ENCODE results near the gene KRT34. TPM values are rescaled to one million over a fixed set of nuclear protein-coding genes. Genes with fewer than 3 reads are reported as not detected.
"Not testable (repeated sequence)": the region's sequence is repeated elsewhere in the genome, so short reads cannot be mapped to it uniquely, and the experiment has no call there.

Gene KRT34
- total and polyA plus RNA-seq, 2 donors from 2014 or later, result not detected

DNA sequence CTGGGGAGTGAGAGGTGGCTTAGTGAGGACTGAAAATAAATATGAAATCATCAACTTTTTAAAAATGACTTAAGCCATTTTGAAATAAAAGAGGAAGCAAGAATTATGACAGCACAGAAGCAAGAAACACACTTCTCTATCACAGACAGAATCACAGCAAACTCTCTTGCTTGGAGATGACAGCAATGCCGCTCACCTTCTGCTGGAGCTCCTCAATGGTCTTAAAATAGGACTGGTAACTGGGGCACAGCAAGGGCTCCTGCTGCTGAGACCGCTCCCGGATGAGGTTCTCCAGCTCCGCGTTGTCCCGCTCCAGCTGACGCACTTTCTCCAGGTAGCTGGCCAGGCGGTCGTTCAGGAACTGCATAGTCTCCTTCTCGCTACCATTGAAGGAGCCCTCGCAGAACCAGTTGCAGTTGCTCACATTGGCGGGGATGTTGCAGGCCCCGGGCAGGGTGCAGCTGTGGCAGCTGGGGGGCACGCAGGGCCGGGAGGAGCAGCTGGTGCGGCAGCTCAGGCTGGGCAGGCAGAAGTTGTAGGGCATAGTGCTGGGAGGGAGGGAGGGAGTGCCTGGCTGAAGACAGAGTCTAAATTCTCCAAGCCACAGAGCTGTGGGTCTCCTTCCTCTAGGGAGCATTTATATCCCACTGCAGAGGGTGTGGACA, 15.0 kb upstream of the KRT34 start, which contains the start of gene KRT31:
TSS of gene KRT31 (minus strand) at position 613 of the 665 bp plus-strand sequence. CDS start at position 544, 69 bp downstream.
- no peak within 1 kb of the TSS for H3K9ac ChIP-seq (ENCODE audit: low read length in 3 of 3)

DNA sequence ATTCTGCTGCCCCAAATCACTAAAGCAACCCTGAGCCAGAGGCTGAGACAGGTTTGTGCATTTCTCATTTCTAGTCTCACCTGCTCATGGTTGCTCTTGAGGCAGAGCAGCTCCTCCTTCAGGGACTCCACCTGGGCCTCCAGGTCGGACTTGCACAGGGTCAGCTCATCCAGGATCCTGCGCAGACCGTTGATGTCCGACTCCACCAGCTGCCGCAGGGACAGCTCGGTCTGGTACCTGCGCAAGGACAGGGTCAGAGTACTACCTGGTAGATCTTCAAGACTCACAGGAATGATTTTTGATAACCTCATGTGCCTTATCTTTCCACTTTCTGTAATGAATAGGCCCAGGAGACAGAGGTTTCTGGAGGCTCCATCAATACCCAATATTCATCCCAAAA, 14.2 kb upstream of the KRT34 start:
- Histone ChIP-seq H3K9me3 (ENCODE audit: control insufficient read depth in 2 of 3, insufficient read depth in 1 of 3, low read length in 3 of 3) (no peaks in the 10 kb centered on the region), H3K36me3 (ENCODE audit: control insufficient read depth in 2 of 3, insufficient read depth in 3 of 3, low read length in 3 of 3) (no peaks in the 10 kb centered on the region), H3K4me3 (ENCODE audit: low read length in 3 of 3) (no peak overlapping the region), H3K4me1 (ENCODE audit: control insufficient read depth in 2 of 3, insufficient read depth in 2 of 3, low read depth in 1 of 3, low read length in 3 of 3) (peaks cover 0 to 3% (median 0%) of the 10 kb centered on the region in 3 donors), H3K9ac (ENCODE audit: low read length in 3 of 3) (no peak overlapping the region), H3K27me3 (ENCODE audit: control insufficient read depth, insufficient read depth, low read length) (no peaks in the 10 kb centered on the region), H3K27ac (ENCODE audit: low read depth in 2 of 2, low read length in 2 of 2) (no peak overlapping the region)
- intact Hi-C loops (cut with DNase I), result no loop called here
- DNase-seq (no peak), FAIRE-seq (no peak)
- no peak for TF ChIP-seq CTCF (IDR thresholded peaks at IDR 0.05; ENCODE audit: borderline replicate concordance, extremely low read depth, insufficient read depth)

More for the DNA sequence above, 15.0 kb upstream of the KRT34 start, which contains the start of gene KRT31:
- Histone ChIP-seq H3K27ac (ENCODE audit: low read depth in 2 of 2, low read length in 2 of 2) (no peak within 1 kb of the TSS), H3K36me3 (ENCODE audit: control insufficient read depth in 2 of 3, insufficient read depth in 3 of 3, low read length in 3 of 3) (no peaks in the 10 kb centered on the region), H3K9me3 (ENCODE audit: control insufficient read depth in 2 of 3, insufficient read depth in 1 of 3, low read length in 3 of 3) (no peaks in the 10 kb centered on the region), H3K4me1 (ENCODE audit: control insufficient read depth in 2 of 3, insufficient read depth in 2 of 3, low read depth in 1 of 3, low read length in 3 of 3) (peaks cover 0 to 3% (median 0%) of the 10 kb centered on the region in 3 donors), H3K27me3 (ENCODE audit: control insufficient read depth, insufficient read depth, low read length) (no peaks in the 10 kb centered on the region), H3K4me3 (ENCODE audit: low read length in 3 of 3) (no peak within 1 kb of the TSS)
- TF ChIP-seq CTCF (IDR thresholded peaks at IDR 0.05; ENCODE audit: borderline replicate concordance, extremely low read depth, insufficient read depth), result no peak
- DNase-seq (no peak), FAIRE-seq (no peak)
- intact Hi-C loops (cut with DNase I), result no loop called here

DNA sequence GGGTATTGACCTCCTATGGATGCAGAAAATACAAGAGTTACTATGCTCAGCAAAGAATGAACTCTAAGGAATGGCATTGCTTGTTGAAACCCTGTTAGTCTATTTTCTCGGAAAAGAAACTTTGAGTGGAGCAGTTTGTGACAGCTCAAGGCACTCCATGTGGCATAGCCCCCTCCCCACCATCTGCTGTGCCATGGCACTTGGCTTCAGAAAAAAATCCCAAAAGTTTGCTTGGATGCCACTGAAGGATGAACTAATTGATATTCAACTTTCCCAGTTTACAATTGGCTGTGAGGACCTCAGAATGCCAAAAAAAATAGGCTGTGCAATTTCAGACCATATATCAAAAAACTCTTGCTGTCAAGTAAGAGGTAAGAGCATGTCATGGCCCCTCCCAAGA, 13.5 kb upstream of the KRT34 start:
- no peak for TF ChIP-seq CTCF (IDR thresholded peaks at IDR 0.05; ENCODE audit: borderline replicate concordance, extremely low read depth, insufficient read depth)
- FAIRE-seq, result no peak
- intact Hi-C loops (cut with DNase I), result no loop called here

DNA sequence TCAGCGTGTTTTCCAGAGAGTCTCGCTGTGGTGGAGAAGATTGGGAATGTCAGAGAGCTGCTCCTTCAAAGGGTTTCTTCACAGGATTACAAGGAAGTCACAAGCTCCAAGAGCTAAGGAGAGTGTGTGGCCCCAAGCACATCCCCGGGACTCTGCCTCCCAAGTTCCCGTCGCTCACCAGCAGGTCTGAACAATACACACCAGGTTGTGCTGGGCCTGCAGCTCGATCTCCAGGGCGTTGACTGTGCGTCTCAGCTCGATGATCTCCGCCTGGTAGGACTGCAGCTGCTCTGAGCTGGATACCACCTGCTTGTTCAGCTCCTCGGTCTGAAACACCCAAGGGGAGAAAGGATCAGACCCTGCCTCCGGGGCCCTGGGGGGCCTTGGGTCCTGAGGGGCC, 12.9 kb upstream of the KRT34 start:
- FAIRE-seq; DNase-seq; intact Hi-C loops (cut with DNase I): not testable (repeated sequence)

More for the DNA sequence above, 13.5 kb upstream of the KRT34 start:
- Histone ChIP-seq H3K27ac (ENCODE audit: low read depth in 2 of 2, low read length in 2 of 2) (no peak overlapping the region), H3K27me3 (ENCODE audit: control insufficient read depth, insufficient read depth, low read length) (no peaks in the 10 kb centered on the region), H3K9me3 (ENCODE audit: control insufficient read depth in 2 of 3, insufficient read depth in 1 of 3, low read length in 3 of 3) (no peaks in the 10 kb centered on the region), H3K4me1 (ENCODE audit: control insufficient read depth in 2 of 3, insufficient read depth in 2 of 3, low read depth in 1 of 3, low read length in 3 of 3) (peaks cover 0 to 3% (median 0%) of the 10 kb centered on the region in 3 donors), H3K4me3 (ENCODE audit: low read length in 3 of 3) (no peak overlapping the region), H3K9ac (ENCODE audit: low read length in 3 of 3) (no peak overlapping the region), H3K36me3 (ENCODE audit: control insufficient read depth in 2 of 3, insufficient read depth in 3 of 3, low read length in 3 of 3) (no peaks in the 10 kb centered on the region)
- no peak for DNase-seq

More for the DNA sequence above, 12.9 kb upstream of the KRT34 start:
- not testable (repeated sequence) for H3K27ac ChIP-seq (ENCODE audit: low read depth in 2 of 2, low read length in 2 of 2); H3K36me3 ChIP-seq (ENCODE audit: control insufficient read depth in 2 of 3, insufficient read depth in 3 of 3, low read length in 3 of 3); H3K4me1 ChIP-seq (ENCODE audit: control insufficient read depth in 2 of 3, insufficient read depth in 2 of 3, low read depth in 1 of 3, low read length in 3 of 3); H3K9ac ChIP-seq (ENCODE audit: low read length in 3 of 3); H3K9me3 ChIP-seq (ENCODE audit: control insufficient read depth in 2 of 3, insufficient read depth in 1 of 3, low read length in 3 of 3); H3K27me3 ChIP-seq (ENCODE audit: control insufficient read depth, insufficient read depth, low read length); H3K4me3 ChIP-seq (ENCODE audit: low read length in 3 of 3)

Measured in kidney (tissue), 14 donors.